Measurements from ENCODE around the gene TAS2R42.

Gene TAS2R42

GRCh38 chr12:11144297-11144696 lies 42.4 kb downstream of the TAS2R42 start:
- DNase-seq: no peak

GRCh38 chr12:11143352-11143751 lies 43.4 kb downstream of the TAS2R42 start:
- DNase-seq: no peak

- no peak for DNase-seq
These were observed 50.7 kb downstream of the TAS2R42 start for GRCh38 chr12:11136075-11136474.
